NCI-H2029 (cell line): ENCODE measurements around the gene USP10.

Source experiments
- DNase-seq: peaks from one replicate; lab custom pipeline; 2025; lab: John Stamatoyannopoulos, UW

Gene USP10

GRCh38 chr16:84699712-84700445 lies at the start of gene USP10:
USP10 (plus strand) TSS chr16:84700000; CDS start chr16:84700091, 91 bp downstream.
- peak; percentile 36 for DNase-seq

GRCh38 chr16:84650062-84650991 lies 49.5 kb upstream of the USP10 start:
- DNase-seq = no peak

- no peak for DNase-seq
Measured at GRCh38 chr16:84652566-84652965, 47.2 kb upstream of the USP10 start.

GRCh38 chr16:84654238-84654637 lies 45.6 kb upstream of the USP10 start:
- no peak for DNase-seq

- DNase-seq = no peak
Measured at GRCh38 chr16:84654998-84655397, 44.8 kb upstream of the USP10 start.

- DNase-seq = no peak
Measured at GRCh38 chr16:84656649-84657048, 43.2 kb upstream of the USP10 start.

- no peak for DNase-seq
Measured at GRCh38 chr16:84657229-84657837, 42.5 kb upstream of the USP10 start.

- no peak for DNase-seq
Measured at GRCh38 chr16:84658690-84659089, 41.1 kb upstream of the USP10 start.

- no peak for DNase-seq
Measured at GRCh38 chr16:84659656-84660300, 40.0 kb upstream of the USP10 start.

GRCh38 chr16:84660973-84661372 lies 38.8 kb upstream of the USP10 start:
- DNase-seq = no peak

- no peak for DNase-seq
Measured at GRCh38 chr16:84661418-84662060, 38.3 kb upstream of the USP10 start.

- DNase-seq = no peak
Measured at GRCh38 chr16:84662471-84662870, 37.3 kb upstream of the USP10 start.

GRCh38 chr16:84663433-84664101 lies 36.2 kb upstream of the USP10 start:
- DNase-seq = no peak

- no peak for DNase-seq
Measured at GRCh38 chr16:84665359-84665758, 34.4 kb upstream of the USP10 start.

GRCh38 chr16:84665843-84666242 lies 34.0 kb upstream of the USP10 start:
- DNase-seq = no peak

- no peak for DNase-seq
Measured at GRCh38 chr16:84667600-84668309, 32.0 kb upstream of the USP10 start.

GRCh38 chr16:84670063-84670462 lies 29.7 kb upstream of the USP10 start:
- no peak for DNase-seq

- DNase-seq = peak; percentile 28
Measured at GRCh38 chr16:84672276-84673202, 27.3 kb upstream of the USP10 start.

GRCh38 chr16:84673203-84673535 lies 26.6 kb upstream of the USP10 start:
- DNase-seq = no peak
